ENCODE results near the gene CCDC33.
"Not testable (repeated sequence)": the region's sequence is repeated elsewhere in the genome, so short reads cannot be mapped to it uniquely, and the experiment has no call there.

CCDC33 gene

GRCh38 chr15:74333093-74333492 is 97.0 kb downstream of the CCDC33 start:
- no peak for DNase-seq (ENCODE audit: low read depth in 2 of 2)

DNA sequence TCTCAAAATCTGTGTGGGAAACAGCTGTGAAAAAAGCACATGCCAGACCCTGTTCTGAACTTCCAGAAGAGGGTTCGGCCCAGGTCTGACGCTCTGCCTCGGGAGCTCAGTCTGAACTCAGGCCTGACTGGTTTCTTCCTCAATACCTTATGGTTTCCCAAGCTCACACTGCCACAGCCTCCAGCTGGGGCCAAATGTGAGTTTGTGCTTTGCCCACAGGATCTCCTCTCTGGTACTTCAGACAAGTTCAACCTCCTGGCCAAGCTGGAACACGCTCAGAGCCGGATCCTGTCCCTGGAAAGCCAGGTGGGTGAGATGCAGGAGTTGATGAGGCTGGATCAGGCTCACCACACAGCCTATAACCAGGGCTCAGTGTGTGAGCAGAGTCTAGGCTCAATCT is 97.5 kb downstream of the CCDC33 start:
- DNase-seq (ENCODE audit: low read depth in 2 of 2) = no peak

DNA sequence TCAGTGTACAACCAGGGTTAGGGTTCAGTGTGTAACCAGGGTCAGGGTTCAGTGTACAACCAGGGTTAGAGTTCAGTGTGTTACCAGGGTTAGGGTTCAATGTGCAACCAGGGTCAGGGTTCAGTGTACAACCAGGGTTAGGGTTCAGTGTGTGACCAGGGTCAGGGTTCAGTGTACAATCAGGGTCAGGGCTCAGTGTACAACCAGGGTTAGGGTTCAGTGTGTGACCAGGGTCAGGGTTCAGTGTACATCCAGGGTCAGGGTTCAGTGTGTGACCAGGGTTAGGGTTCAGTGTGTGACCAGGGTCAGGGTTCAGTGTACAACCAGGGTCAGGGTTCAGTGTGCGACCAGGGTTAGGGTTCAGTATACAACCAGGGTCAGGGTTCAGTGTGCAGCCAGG is 98.0 kb downstream of the CCDC33 start:
- DNase-seq (ENCODE audit: low read depth in 2 of 2) = no peak

DNA sequence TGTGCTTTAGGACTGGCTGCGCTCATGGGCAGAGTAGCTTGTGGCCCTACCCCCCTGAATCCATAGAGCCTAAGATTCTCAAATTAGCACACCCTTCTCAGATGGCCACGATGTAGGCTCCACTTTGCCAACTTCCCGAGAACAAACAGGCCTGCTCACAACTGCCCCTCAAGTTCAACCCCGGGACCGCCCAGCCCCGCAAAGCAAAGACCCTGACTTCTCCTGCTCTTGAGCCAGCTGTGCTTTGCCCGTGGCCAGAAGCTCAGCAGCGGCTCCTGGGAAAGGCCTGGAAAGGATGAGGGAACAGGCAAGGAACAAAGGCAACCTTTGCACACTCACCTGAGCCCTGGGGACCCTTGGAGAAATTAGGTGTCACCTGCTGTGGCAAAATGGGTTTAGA is 99.3 kb downstream of the CCDC33 start:
- DNase-seq (ENCODE audit: low read depth in 2 of 2) = no peak

GRCh38 chr15:74336061-74337005 is 100.2 kb downstream of the CCDC33 start:
- DNase-seq (ENCODE audit: low read depth in 2 of 2) = no peak

- DNase-seq (ENCODE audit: low read depth in 2 of 2) = no peak
Measured at GRCh38 chr15:74337146-74337545, 101.0 kb downstream of the CCDC33 start.

DNA sequence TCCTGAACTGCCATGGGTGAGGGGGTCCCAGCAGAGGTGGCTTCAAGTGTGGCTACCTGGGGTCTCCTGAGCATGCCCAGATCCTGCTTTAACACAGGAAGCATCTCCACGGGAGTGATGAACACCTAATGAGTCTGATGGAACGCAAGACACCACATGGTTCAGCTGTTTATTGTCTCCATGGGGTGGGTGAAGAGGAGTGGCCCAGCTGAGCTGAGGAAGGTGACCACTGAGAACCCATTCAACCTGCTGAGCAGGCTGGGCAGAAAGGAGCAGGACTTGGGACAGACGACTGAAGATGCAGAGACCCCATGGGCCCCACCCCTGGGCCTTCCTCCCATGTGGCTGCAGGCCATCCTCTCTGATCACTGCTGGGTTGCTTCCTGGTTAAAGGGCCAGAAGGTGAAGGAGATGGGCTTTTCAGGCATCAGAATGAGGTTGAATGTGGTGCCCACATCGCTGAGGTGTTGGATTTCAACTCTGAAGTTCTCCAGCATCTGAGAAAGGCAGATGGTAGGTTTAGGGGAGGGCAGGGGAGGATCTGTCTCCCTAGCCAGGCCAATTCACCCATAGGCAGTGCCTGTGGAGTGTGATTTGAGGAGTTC is 101.6 kb downstream of the CCDC33 start:
- DNase-seq (ENCODE audit: low read depth in 2 of 2) = no peak

- no peak for DNase-seq (ENCODE audit: low read depth in 2 of 2)
Measured at GRCh38 chr15:74338676-74339075, 102.5 kb downstream of the CCDC33 start.

DNA sequence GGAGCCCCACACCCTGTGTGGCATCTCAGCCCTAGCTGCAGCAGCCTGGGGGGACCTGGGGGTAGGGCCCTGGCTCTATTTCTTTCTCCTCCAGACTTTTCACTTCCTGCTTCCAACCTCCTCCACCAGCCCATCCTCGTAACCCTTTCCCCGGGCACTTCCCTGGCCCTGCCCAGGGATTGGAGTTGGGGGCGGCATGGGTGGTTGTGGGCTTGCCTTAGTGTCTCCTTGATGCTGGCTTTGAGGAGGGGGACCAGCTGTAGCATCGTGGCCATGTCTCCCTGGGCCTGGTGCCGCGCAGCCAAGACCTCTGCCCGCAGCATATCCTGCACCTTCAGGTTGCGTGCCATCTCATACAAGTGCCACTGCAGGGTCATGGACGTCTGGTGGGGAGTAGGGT is 103.2 kb downstream of the CCDC33 start:
- DNase-seq (ENCODE audit: low read depth in 2 of 2) = no peak

- no peak for DNase-seq (ENCODE audit: low read depth in 2 of 2)
Measured at GRCh38 chr15:74340150-74340549, 104.0 kb downstream of the CCDC33 start.

DNA sequence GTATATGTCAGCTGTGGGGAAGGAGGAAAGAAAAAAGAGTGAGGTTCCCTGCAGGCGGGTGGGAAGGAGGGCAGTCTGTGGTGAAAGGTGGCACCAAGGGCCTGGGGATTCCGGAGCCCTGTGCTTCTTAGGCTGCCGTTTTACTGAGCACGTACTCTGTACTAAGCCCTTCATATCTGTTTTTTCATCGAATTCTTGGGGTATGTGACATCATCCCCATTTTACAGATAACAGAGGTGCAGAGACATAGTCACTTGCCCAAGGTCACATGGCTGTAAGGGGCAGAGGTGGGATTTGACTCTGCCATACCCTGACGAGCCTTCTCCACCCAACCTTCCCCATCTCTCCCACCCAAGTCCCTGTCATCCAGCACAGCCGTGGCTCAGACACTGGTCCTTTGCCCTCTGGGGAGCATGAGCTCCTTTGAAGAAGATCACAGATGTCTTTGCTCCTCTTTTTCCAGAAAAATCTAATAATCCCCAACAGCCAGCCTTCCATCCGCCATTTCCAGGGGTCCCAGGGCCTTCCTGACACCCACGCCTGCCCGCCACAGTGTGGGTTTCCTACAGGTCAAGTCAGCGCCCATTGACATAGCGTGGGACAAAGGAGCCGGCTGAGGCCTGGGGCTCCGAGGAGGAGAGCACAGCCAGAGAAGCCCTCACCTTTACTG is 107.1 kb downstream of the CCDC33 start:
- no peak for DNase-seq (ENCODE audit: low read depth in 2 of 2)

DNA sequence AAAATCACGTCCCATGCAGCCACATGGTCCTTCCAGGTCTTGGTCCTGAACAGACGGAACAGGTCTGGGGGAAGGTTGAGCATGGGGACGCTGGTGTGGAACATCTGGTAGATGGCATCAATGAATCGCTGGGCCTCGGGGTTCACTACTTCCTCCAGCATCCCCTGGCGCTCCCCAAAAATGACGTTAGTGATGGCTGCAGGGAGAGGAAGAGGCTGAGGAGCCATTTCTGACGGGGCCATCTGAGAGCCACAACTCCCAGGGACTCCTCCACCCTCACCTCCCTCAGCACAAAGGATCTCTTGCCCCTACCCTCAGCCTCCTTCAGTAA is 107.6 kb downstream of the CCDC33 start:
- no peak for DNase-seq (ENCODE audit: low read depth in 2 of 2)

GRCh38 chr15:74345051-74345450 is 108.9 kb downstream of the CCDC33 start:
- DNase-seq (ENCODE audit: low read depth in 2 of 2) = no peak

DNA sequence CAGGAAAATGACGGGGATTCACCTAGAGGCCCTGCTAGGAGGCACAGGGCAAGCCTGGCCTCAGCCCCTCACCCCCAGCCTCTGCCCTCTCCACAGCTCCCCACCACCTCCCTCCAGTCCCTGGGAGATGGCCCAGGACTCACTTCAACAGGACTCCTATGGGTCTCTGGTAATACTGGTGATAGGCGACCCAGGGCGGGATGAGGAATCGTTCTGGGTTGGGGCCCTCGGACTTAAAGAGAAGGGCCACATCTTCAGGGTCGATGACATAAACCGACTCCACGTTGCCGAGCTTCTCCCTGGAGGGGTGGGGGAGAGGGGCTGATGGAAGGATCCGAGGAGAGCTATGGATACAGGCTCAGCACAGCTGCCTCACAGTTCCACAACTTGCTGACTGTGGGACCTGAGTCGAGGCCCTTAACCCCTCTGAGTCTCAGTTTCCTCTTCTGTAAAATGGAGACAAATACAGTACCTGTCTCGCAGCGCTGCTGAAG is 111.7 kb downstream of the CCDC33 start:
- DNase-seq (ENCODE audit: low read depth in 2 of 2) = no peak

- no peak for DNase-seq (ENCODE audit: low read depth in 2 of 2)
Measured at GRCh38 chr15:74349241-74349778, 113.2 kb downstream of the CCDC33 start.

- DNase-seq (ENCODE audit: low read depth in 2 of 2) = no peak
Measured at GRCh38 chr15:74350295-74351275, 114.5 kb downstream of the CCDC33 start.

- DNase-seq (ENCODE audit: low read depth in 2 of 2) = no peak
Measured at GRCh38 chr15:74351670-74352069, 115.5 kb downstream of the CCDC33 start.

DNA sequence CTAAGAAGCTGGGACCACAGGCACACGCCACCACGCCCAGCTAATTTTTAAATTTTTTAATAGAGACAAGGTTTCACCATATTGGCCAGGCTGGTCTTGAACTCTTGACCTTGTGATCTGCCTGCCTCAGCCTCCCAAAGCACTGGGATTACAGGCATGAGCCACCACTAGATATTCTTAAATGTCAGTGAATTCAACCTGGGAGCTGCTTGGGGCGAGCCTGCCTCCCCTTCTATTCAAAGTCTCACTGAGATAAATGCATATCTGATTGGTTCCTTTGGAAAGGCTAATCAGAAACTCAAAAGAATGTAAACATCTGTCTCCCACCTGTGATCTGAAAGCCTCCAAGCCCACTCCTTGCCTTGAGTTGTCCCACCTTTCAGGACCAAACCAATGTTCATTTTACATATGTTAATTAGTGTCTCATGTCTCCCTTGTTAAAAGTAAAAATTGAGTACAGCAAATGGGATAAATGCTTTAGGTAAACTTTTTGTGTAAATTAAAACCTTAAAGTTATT is 116.3 kb downstream of the CCDC33 start:
- DNase-seq (ENCODE audit: low read depth in 2 of 2) = no peak

- DNase-seq (ENCODE audit: low read depth in 2 of 2) = not testable (repeated sequence)
Measured at GRCh38 chr15:74353992-74354391, 117.9 kb downstream of the CCDC33 start.

GRCh38 chr15:74356050-74356449 is 119.9 kb downstream of the CCDC33 start:
- DNase-seq (ENCODE audit: low read depth in 2 of 2) = not testable (repeated sequence)

DNA sequence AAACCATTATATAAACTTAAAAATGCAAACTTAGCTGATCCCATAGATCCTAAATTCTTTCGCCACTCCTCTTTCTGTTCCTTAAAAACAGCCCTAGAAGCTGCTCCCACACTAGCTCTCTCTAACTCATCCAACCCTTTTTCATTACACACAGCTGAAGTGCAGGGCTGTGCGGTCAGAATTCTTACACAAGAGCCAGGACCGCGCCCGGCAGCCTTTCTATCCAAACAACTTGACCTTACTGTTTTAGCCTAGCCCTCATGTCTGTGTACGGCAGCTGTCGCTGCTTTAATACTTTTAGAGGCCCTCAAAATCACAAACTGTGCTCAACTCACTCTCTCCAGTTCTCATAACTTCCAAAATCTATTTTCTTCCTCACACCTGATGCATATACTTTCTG is 121.4 kb downstream of the CCDC33 start:
- DNase-seq (ENCODE audit: low read depth in 2 of 2) = not testable (repeated sequence)

All from stimulated activated CD4-positive, alpha-beta T cell treated with anti-CD3 and anti-CD28 coated beads, Interleukin-15, amount 100 ng/mL, for 48 hours (primary cell).